Immature natural killer cell (primary cell): Measurements from ENCODE around the gene ZHX3. TPM values are rescaled to one million over a fixed set of nuclear protein-coding genes. Genes with fewer than 3 reads are reported as not detected.

ENCODE experiments used
- DNase-seq, 3 donors: peaks; one replicate each; pipeline ENCODE4 v3.0.0; 2022; ENCODE audit warnings: mixed read lengths in 1 of 3
- H3K27ac Mint-ChIP-seq, 6 donors: one replicate each; pipeline ENCODE4 v1.8.0; 2020; ENCODE audit warnings: mixed read lengths in 6 of 6, mild to moderate bottlenecking in 5 of 6, inconsistent platforms in 4 of 6, moderate library complexity in 3 of 6
- H3K27me3 Mint-ChIP-seq, 3 donors: one replicate each; pipeline ENCODE4 v1.8.0; 2020 to 2021; ENCODE audit warnings: low read depth in 3 of 3, mild to moderate bottlenecking in 3 of 3, mixed read lengths in 3 of 3, moderate library complexity in 3 of 3, inconsistent platforms in 1 of 3
- H3K36me3 Mint-ChIP-seq, 3 donors: one replicate each; pipeline ENCODE4 v1.8.0; 2020; ENCODE audit warnings: mixed read lengths in 3 of 3, inconsistent platforms in 2 of 3, mild to moderate bottlenecking in 2 of 3
- H3K4me1 Mint-ChIP-seq, 2 donors: one replicate each; pipeline ENCODE4 v1.8.0; 2020; ENCODE audit warnings: inconsistent platforms in 2 of 2, mild to moderate bottlenecking in 2 of 2, mixed read lengths in 2 of 2, moderate library complexity in 1 of 2
- H3K4me3 Mint-ChIP-seq, 5 donors: one replicate each; pipeline ENCODE4 v1.8.0; 2020; ENCODE audit warnings: mild to moderate bottlenecking in 5 of 5, mixed read lengths in 5 of 5, inconsistent platforms in 3 of 5, moderate library complexity in 3 of 5
- H3K9me3 Mint-ChIP-seq, 6 donors: one replicate each; pipeline ENCODE4 v1.8.0; 2020; ENCODE audit warnings: mild to moderate bottlenecking in 6 of 6, mixed read lengths in 6 of 6, inconsistent platforms in 4 of 6, moderate library complexity in 3 of 6
- polyA plus RNA-seq, 3 donors: library from polyadenylated mRNA; unstranded; fragments of 300-500 nt; fragmentation: Illumina TruSeq; gene quantifications; one replicate each; pipeline ENCODE4 v1.2.3, GENCODE V29; 2021

Gene ZHX3
- polyA plus RNA-seq, 3 donors from 2014 or later, result 2.1 to 3.9 (median 3.3) TPM

DNA sequence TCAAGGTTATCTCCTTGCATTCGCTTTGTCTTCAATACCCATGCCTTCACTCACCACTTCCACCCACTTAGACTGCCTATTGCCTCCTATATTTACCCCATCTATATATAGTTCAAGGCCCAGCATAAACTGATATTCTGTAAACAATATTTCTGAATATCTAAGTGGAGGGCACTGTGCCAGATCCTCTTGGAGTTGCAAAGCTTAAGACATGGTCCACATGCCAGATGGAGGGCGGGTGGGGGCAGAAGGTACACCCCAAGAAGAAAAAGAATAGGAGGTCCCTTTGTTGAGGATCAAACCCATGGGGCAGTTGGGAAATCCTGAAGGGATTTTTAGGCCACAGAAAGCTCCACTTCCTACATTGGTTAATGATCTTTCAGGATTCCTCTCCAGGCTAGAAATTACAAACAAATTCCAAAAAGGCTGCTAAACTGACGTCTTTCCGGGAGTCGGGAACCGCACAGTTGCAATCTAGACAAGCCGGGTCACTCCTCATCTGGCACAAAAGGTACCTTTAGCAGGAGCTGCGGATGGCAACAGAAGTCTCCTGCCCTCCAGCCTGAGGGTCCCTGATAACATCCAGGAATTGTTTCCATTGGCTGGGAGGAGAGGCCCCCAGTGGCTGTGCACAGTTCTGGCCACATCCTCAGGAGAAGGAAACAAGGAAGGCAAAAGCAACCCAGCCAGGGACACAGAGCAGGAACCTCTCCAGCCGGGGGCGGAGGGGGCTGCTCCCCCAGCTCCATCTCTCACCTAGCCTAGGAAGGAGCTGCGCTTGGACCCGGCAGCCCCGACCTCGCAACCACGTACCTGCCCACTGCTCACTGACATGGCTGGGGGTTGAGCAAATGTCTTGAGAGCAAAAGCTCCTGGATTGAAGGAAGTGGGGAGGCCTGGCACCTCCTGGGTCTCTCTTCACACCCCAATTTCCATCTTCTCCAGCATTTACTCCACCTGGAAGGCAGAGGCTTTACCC lies 17.2 kb upstream of the ZHX3 start:
- H3K4me3 Mint-ChIP-seq, result no peak overlapping the region

DNA sequence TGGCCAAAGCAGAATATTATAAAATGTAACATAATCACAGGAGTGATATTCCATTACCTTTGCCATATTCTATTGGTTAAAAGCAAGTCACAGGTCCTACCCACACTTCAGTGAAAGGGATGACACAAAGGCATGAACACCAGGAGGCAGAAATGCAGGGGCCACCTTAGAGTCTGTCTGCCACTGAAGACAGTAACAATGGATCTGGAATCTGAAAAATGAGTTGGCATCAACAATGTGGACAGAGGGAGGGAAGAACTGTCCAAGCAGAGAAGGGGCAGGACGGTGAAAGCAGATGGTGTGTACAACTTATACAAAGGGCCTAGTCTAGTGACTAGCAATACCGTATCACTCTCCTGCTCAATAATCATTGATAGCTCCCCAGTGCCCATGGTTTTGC lies 16.5 kb upstream of the ZHX3 start:
- H3K9me3 Mint-ChIP-seq, result no peaks in the 10 kb centered on the region
- H3K27me3 Mint-ChIP-seq, result peaks cover 2 to 10% (median 6%) of the 10 kb centered on the region in 3 donors
- no peak for DNase-seq
- peaks cover 14% of the 10 kb centered on the region in 2 donors for H3K4me1 Mint-ChIP-seq
- H3K4me3 Mint-ChIP-seq, result no peak overlapping the region
- no peaks in the 10 kb centered on the region for H3K36me3 Mint-ChIP-seq
- no peak overlapping the region for H3K27ac Mint-ChIP-seq

More for the DNA sequence above, 17.2 kb upstream of the ZHX3 start:
- no peak for DNase-seq
- Mint-ChIP-seq H3K27ac (no peak overlapping the region), H3K27me3 (peaks cover 6 to 10% (median 8%) of the 10 kb centered on the region in 3 donors), H3K4me1 (peaks cover 7 to 11% of the 10 kb centered on the region in 2 donors), H3K9me3 (no peaks in the 10 kb centered on the region), H3K36me3 (no peaks in the 10 kb centered on the region)

GRCh38 chr20:41331731-41332130 lies 14.2 kb upstream of the ZHX3 start:
- no peak overlapping the region for H3K27ac Mint-ChIP-seq
- no peak overlapping the region for H3K4me3 Mint-ChIP-seq
- H3K27me3 Mint-ChIP-seq, result peaks cover 2 to 5% (median 4%) of the 10 kb centered on the region in 3 donors
- no peak for DNase-seq
- H3K9me3 Mint-ChIP-seq, result no peaks in the 10 kb centered on the region
- no peaks in the 10 kb centered on the region for H3K36me3 Mint-ChIP-seq
- peaks cover 17% of the 10 kb centered on the region in 2 donors for H3K4me1 Mint-ChIP-seq

GRCh38 chr20:41330941-41331340 lies 13.4 kb upstream of the ZHX3 start:
- no peak overlapping the region for H3K4me3 Mint-ChIP-seq
- no peaks in the 10 kb centered on the region for H3K9me3 Mint-ChIP-seq
- DNase-seq, result no peak
- no peaks in the 10 kb centered on the region for H3K36me3 Mint-ChIP-seq
- H3K27me3 Mint-ChIP-seq, result peaks cover 2 to 4% (median 3%) of the 10 kb centered on the region in 3 donors
- H3K4me1 Mint-ChIP-seq, result peaks cover 17% of the 10 kb centered on the region in 2 donors
- peak overlapping the region in 1 of 6 donors; percentile 43 for H3K27ac Mint-ChIP-seq

DNA sequence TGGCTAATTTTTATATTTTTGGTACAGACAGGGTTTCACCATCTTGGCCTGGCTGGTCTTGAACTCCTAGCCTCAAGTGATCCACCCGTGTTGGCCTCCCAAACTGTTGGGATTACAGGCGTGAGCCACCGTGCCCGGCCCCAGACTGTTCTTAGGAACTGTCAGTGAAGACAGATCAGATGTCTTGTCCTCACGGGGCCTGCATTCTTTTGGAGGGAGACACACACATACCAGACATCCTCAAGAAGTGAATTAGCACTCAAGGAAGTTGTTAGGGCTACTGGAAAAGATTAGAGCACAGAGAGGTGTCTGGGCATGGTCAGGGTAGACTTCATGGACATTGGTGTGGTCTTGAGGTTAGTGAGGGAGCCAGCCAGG lies 12.8 kb upstream of the ZHX3 start:
- no peak overlapping the region for H3K27ac Mint-ChIP-seq
- no peaks in the 10 kb centered on the region for H3K9me3 Mint-ChIP-seq
- peaks cover 17% of the 10 kb centered on the region in 2 donors for H3K4me1 Mint-ChIP-seq
- peaks cover under 1 to 2% (median 1%) of the 10 kb centered on the region in 3 donors for H3K27me3 Mint-ChIP-seq
- H3K36me3 Mint-ChIP-seq, result no peaks in the 10 kb centered on the region
- H3K4me3 Mint-ChIP-seq, result no peak overlapping the region
- DNase-seq, result no peak

- Mint-ChIP-seq H3K27me3 (peaks cover 0 to 2% (median 0%) of the 10 kb centered on the region in 3 donors), H3K4me1 (peaks cover 17% of the 10 kb centered on the region in 2 donors), H3K36me3 (no peaks in the 10 kb centered on the region), H3K9me3 (no peaks in the 10 kb centered on the region), H3K27ac (peak overlapping the region; percentile 30 to 76 (median 58)), H3K4me3 (peak overlapping the region in 4 of 5 donors; percentile 15 to 46 (median 32))
- DNase-seq, result peak; percentile 35 to 53 (median 38)
These were observed 12.2 kb upstream of the ZHX3 start for GRCh38 chr20:41329435-41330342.

GRCh38 chr20:41327178-41327577 lies 9.6 kb upstream of the ZHX3 start:
- peaks cover 17% of the 10 kb centered on the region in 2 donors for H3K4me1 Mint-ChIP-seq
- DNase-seq, result no peak
- H3K27me3 Mint-ChIP-seq, result no peaks in the 10 kb centered on the region
- no peaks in the 10 kb centered on the region for H3K36me3 Mint-ChIP-seq
- H3K9me3 Mint-ChIP-seq, result no peaks in the 10 kb centered on the region
- no peak overlapping the region for H3K4me3 Mint-ChIP-seq
- no peak overlapping the region for H3K27ac Mint-ChIP-seq

GRCh38 chr20:41320976-41321375 lies 3.4 kb upstream of the ZHX3 start:
- Mint-ChIP-seq H3K36me3 (no peaks in the 10 kb centered on the region), H3K27ac (no peak overlapping the region), H3K4me3 (no peak overlapping the region), H3K4me1 (peaks cover 14 to 15% of the 10 kb centered on the region in 2 donors), H3K9me3 (no peaks in the 10 kb centered on the region), H3K27me3 (peaks cover 0 to 5% (median 0%) of the 10 kb centered on the region in 3 donors)
- DNase-seq, result no peak

DNA sequence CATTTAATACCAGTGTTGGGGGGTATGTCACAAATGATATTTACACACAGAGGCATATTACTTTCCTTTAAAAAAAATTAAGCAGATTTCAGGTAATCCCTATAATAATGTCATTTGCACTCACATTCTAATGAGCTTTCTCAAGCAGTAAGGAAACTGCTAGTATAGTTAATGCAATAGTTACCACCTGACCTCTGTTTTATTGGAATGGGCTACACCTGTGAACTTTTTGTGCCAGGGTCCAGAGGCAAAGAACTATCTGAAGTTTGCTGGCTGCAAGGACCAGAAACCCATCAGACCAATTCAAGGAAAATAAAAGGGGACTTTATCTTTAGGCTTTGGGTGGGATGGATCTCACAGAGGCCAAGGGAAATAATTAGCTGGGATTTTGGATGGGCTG lies 2.9 kb upstream of the ZHX3 start:
- Mint-ChIP-seq H3K4me3 (no peak overlapping the region), H3K9me3 (no peaks in the 10 kb centered on the region), H3K27me3 (peaks cover 0 to 5% (median 0%) of the 10 kb centered on the region in 3 donors), H3K36me3 (no peaks in the 10 kb centered on the region), H3K27ac (no peak overlapping the region), H3K4me1 (peaks cover 14 to 15% of the 10 kb centered on the region in 2 donors)
- no peak for DNase-seq

DNA sequence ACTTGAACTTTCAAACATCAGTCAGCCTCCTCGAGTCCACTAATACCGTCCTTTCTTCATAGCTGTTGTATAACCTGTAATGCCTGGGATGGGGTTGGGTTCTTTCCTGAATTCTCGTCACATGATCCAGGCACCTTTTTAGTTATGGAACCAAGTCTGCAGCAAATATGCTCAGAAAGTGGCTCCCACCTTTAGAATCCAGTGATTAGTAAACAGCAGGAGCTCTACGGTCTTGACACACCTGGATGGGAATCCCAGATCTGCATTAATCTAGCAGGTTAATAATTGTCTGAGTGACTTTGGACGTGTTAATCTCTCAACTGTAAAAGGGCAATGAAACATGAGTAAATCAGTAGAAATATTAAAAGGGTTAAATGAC lies 729 bp upstream of the ZHX3 start:
- Mint-ChIP-seq H3K4me3 (peak overlapping the region; percentile 70 to 80 (median 73)), H3K9me3 (no peaks in the 10 kb centered on the region), H3K4me1 (peaks cover 15 to 17% of the 10 kb centered on the region in 2 donors), H3K36me3 (no peaks in the 10 kb centered on the region), H3K27me3 (peaks cover 0 to 5% (median 0%) of the 10 kb centered on the region in 3 donors), H3K27ac (peak overlapping the region; percentile 40 to 78 (median 64))
- no peak for DNase-seq

GRCh38 chr20:41316602-41317545 lies 657 bp downstream of the ZHX3 start:
- peak; percentile 60 to 66 (median 66) for DNase-seq
- peaks cover 0 to 5% (median 0%) of the 10 kb centered on the region in 3 donors for H3K27me3 Mint-ChIP-seq
- H3K9me3 Mint-ChIP-seq, result no peaks in the 10 kb centered on the region
- no peaks in the 10 kb centered on the region for H3K36me3 Mint-ChIP-seq
- H3K4me3 Mint-ChIP-seq, result peak overlapping the region; percentile 86 to 91 (median 86)
- peak overlapping the region; percentile 49 to 90 (median 74) for H3K27ac Mint-ChIP-seq
- H3K4me1 Mint-ChIP-seq, result peaks cover 15 to 17% of the 10 kb centered on the region in 2 donors

- H3K27ac Mint-ChIP-seq, result peak overlapping the region in 3 of 6 donors; percentile 6 to 70 (median 49)
- peaks cover 0 to 5% (median 0%) of the 10 kb centered on the region in 3 donors for H3K27me3 Mint-ChIP-seq
- no peaks in the 10 kb centered on the region for H3K36me3 Mint-ChIP-seq
- no peak for DNase-seq
- H3K4me3 Mint-ChIP-seq, result peak overlapping the region; percentile 86 to 91 (median 86)
- no peaks in the 10 kb centered on the region for H3K9me3 Mint-ChIP-seq
- H3K4me1 Mint-ChIP-seq, result peaks cover 15 to 17% of the 10 kb centered on the region in 2 donors
These were observed 1.5 kb downstream of the ZHX3 start for GRCh38 chr20:41316051-41316450.

GRCh38 chr20:41314386-41314785 lies 3.1 kb downstream of the ZHX3 start:
- Mint-ChIP-seq H3K4me1 (peaks cover 15 to 17% of the 10 kb centered on the region in 2 donors), H3K36me3 (peaks cover 0 to 4% (median 0%) of the 10 kb centered on the region in 3 donors), H3K4me3 (peak overlapping the region in 1 of 5 donors; percentile 36), H3K9me3 (no peaks in the 10 kb centered on the region), H3K27ac (no peak overlapping the region), H3K27me3 (peaks cover 0 to 4% (median 0%) of the 10 kb centered on the region in 3 donors)
- DNase-seq, result no peak
